ENCODE measurements around the gene SLF2.
"Not testable (repeated sequence)": the region's sequence is repeated elsewhere in the genome, so short reads cannot be mapped to it uniquely, and the experiment has no call there.

The SLF2 gene

GRCh38 chr10:100881556-100882213, 31.1 kb upstream of the SLF2 start:
- FAIRE-seq, result no peak

GRCh38 chr10:100882252-100882651, 30.5 kb upstream of the SLF2 start:
- no peak for FAIRE-seq

GRCh38 chr10:100882671-100883311, 30.0 kb upstream of the SLF2 start:
- no peak for FAIRE-seq

- FAIRE-seq, result no peak
Observed at GRCh38 chr10:100883312-100883821, 29.4 kb upstream of the SLF2 start.

- FAIRE-seq, result not testable (repeated sequence)
Observed at GRCh38 chr10:100885611-100886010, 27.2 kb upstream of the SLF2 start.

GRCh38 chr10:100886091-100886490, 26.7 kb upstream of the SLF2 start:
- no peak for FAIRE-seq

- FAIRE-seq, result no peak
Observed at GRCh38 chr10:100886521-100886920, 26.2 kb upstream of the SLF2 start.

- no peak for FAIRE-seq
Observed at GRCh38 chr10:100886963-100887362, 25.8 kb upstream of the SLF2 start.

- no peak for FAIRE-seq
Observed at GRCh38 chr10:100887761-100888296, 24.9 kb upstream of the SLF2 start.

GRCh38 chr10:100888957-100889356, 23.8 kb upstream of the SLF2 start:
- FAIRE-seq, result no peak

GRCh38 chr10:100889546-100889945, 23.2 kb upstream of the SLF2 start:
- FAIRE-seq, result no peak

GRCh38 chr10:100890141-100890672, 22.6 kb upstream of the SLF2 start:
- FAIRE-seq, result no peak

- no peak for FAIRE-seq
Observed at GRCh38 chr10:100890673-100891317, 22.0 kb upstream of the SLF2 start.

GRCh38 chr10:100894033-100894432, 18.7 kb upstream of the SLF2 start:
- FAIRE-seq, result no peak

- FAIRE-seq, result no peak
Observed at GRCh38 chr10:100894589-100895294, 18.0 kb upstream of the SLF2 start.

GRCh38 chr10:100895346-100895745, 17.4 kb upstream of the SLF2 start:
- no peak for FAIRE-seq

GRCh38 chr10:100895896-100896295, 16.9 kb upstream of the SLF2 start:
- FAIRE-seq, result no peak

- no peak for FAIRE-seq
Observed at GRCh38 chr10:100896876-100897461, 15.8 kb upstream of the SLF2 start.

- FAIRE-seq, result no peak
Observed at GRCh38 chr10:100897976-100898375, 14.8 kb upstream of the SLF2 start.

- FAIRE-seq, result no peak
Observed at GRCh38 chr10:100899171-100899570, 13.6 kb upstream of the SLF2 start.

GRCh38 chr10:100901051-100901450, 11.7 kb upstream of the SLF2 start:
- FAIRE-seq, result no peak

- no peak for FAIRE-seq
Observed at GRCh38 chr10:100902622-100903021, 10.1 kb upstream of the SLF2 start.

All from colon (tissue), 2 donors.